Activated CD8-positive, alpha-beta T cell treated with anti-CD3 and anti-CD28 coated beads, Interleukin-2, amount 10 ng/mL, durations not matched to agents 7 days and 5 days (primary cell): ENCODE data around the gene DCBLD2. TPM values are rescaled to one million over a fixed set of nuclear protein-coding genes. Genes with fewer than 3 reads are reported as not detected.

Source experiments
- ATAC-seq: fragments of 150-1000 bp; cut with Tn5 transposase; one replicate; pipeline ENCODE4 v1.10.0; 2021; ENCODE audit warnings: moderate library complexity
- CTCF ChIA-PET: fragments of 350-600 bp; sonication (Branson Sonifier 250); formaldehyde crosslinking; loops from one replicate; lab custom pipeline; 2021; ENCODE audit warnings: antibody characterized with exemption; lab: Charles Lee
- POLR2A ChIA-PET: fragments of 350-600 bp; sonication (Branson Sonifier 250); formaldehyde crosslinking; loops from one replicate; lab custom pipeline; 2021; ENCODE audit warnings: antibody characterized with exemption; lab: Charles Lee
- DNase-seq: peaks from one replicate; pipeline ENCODE4 v3.0.0-alpha.2; 2020
- H3K27ac Mint-ChIP-seq: one replicate; pipeline ENCODE4 v1.8.0; 2021; ENCODE audit warnings: mild to moderate bottlenecking, mixed read lengths
- H3K27me3 Mint-ChIP-seq: one replicate; pipeline ENCODE4 v1.8.0; 2021; ENCODE audit warnings: low read depth, mixed read lengths
- H3K36me3 Mint-ChIP-seq: one replicate; pipeline ENCODE4 v1.8.0; 2021; ENCODE audit warnings: low read depth, mixed read lengths
- H3K4me1 Mint-ChIP-seq: one replicate; pipeline ENCODE4 v1.8.0; 2021; ENCODE audit warnings: low read depth, mixed read lengths
- H3K4me3 Mint-ChIP-seq: one replicate; pipeline ENCODE4 v1.8.0; 2021; ENCODE audit warnings: mild to moderate bottlenecking, mixed read lengths
- H3K9me3 Mint-ChIP-seq: one replicate; pipeline ENCODE4 v1.8.0; 2022; ENCODE audit warnings: mixed read lengths; ENCODE audit not compliant: insufficient read depth
- total RNA-seq, 2 experiments: library from RNA; stranded (reverse); gene quantifications; one replicate each; pipeline ENCODE4 v1.2.3, GENCODE V29; 2021

DCBLD2 gene
- total RNA-seq, 2 experiments from 2014 or later: 1.2 to 1.3 TPM

DNA sequence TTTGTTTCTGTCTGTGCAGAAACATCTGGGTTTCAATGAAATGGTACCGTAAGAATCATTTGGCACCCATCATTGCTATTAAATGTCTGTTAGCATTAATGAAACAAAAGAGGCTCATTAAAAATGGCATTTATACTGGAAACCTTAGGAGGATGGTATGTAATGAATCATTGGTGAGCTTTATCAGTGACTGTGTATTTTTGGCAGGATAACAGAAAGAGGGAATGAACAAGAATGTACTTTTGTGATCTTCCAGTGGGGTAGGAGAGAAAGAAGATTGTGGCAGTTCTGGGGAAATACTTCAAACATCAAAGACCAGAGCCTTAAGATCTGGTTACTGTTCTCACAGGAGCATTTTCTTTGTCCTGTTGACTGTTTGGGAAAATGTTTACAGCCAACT, 4.7 kb upstream of the DCBLD2 start:
- ChIA-PET POLR2A (interaction anchor here (0.6 to 0.7 kb wide), 2 partner anchors 675 to 1839 kb away, joined by 3 to 4 read pairs; no protein-coding TSS in a partner anchor), CTCF (no interaction called here)
- ATAC-seq (no peak), DNase-seq (no peak)
- Mint-ChIP-seq H3K4me1 (peaks cover 10% of the 10 kb centered on the region), H3K9me3 (no peaks in the 10 kb centered on the region), H3K4me3 (no peak overlapping the region), H3K27ac (no peak overlapping the region), H3K36me3 (no peaks in the 10 kb centered on the region), H3K27me3 (peaks cover 19% of the 10 kb centered on the region)

DNA sequence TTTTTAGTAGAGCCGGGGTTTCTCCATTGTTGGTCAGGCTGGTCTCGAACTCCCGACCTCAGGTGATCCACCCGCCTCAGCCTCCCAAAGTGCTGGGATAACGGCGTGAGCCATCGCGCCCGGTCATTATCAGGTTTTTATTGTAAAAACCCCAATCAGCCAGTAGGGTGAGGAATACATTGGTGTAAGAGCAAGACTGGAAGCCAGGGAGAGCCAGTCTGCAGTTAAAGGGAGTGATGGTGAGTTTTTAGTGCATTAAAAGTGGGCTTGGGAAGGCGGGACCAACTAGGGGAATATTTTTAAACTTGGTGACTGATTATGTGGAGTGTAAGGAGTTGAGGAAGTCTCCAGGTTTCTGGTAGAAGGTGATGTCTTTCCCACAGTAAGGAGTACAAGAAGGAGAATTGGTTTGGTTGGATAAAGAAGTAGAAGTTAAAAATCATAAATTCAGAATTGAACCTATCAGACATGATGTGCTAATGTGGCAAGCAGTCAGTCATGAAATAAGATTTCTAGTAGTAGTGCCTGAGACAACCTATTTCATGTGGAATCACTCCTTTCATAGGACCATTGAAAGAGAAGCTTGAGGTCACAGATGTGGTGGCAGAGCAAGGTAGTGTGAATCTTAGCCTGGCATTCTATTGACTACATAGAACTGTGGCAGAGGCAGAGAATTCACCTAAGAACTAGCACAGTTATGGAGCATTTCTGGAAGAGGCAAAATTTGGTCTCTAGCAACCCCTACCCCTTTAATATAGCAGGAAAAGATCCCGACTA, 2.4 kb upstream of the DCBLD2 start:
- ATAC-seq (no peak), DNase-seq (no peak)
- no peak overlapping the region for H3K4me3 Mint-ChIP-seq
- no peaks in the 10 kb centered on the region for H3K36me3 Mint-ChIP-seq
- ChIA-PET CTCF (no interaction called here), POLR2A (no interaction called here)
- no peaks in the 10 kb centered on the region for H3K9me3 Mint-ChIP-seq
- H3K27ac Mint-ChIP-seq: no peak overlapping the region
- H3K27me3 Mint-ChIP-seq: peaks cover 20% of the 10 kb centered on the region
- peaks cover 15% of the 10 kb centered on the region for H3K4me1 Mint-ChIP-seq

DNA sequence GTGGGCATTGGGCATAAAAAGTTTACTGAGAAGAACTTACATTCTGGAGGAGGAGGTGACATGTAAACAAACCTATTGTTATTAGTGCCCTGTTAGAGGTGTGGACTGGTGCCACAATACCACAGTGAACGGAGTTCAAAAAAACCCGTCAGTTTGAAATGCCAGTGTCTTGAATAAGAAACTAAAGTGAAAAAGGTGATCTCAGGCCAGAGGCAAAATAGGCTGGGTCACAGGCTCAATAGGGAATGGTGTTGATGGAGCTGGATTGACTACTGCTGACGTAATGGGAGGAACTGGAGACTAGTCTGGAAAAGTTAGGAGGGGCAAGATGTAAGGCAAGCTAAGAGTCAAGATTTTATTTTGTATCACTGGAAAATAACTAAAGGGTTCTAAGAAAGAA, 1.6 kb upstream of the DCBLD2 start:
- no peak for ATAC-seq
- H3K36me3 Mint-ChIP-seq: no peaks in the 10 kb centered on the region
- H3K27ac Mint-ChIP-seq: no peak overlapping the region
- no peaks in the 10 kb centered on the region for H3K9me3 Mint-ChIP-seq
- H3K27me3 Mint-ChIP-seq: peaks cover 19% of the 10 kb centered on the region
- no peak overlapping the region for H3K4me3 Mint-ChIP-seq
- no peak for DNase-seq
- peaks cover 15% of the 10 kb centered on the region for H3K4me1 Mint-ChIP-seq
- ChIA-PET POLR2A (interaction anchor here (0.6 kb wide), 1 partner anchor 680 kb away, joined by 3 read pairs; no protein-coding TSS in a partner anchor), CTCF (interaction anchor here (1.8 kb wide), 1 partner anchor 86 kb away, joined by 8 read pairs; no protein-coding TSS in a partner anchor)

DNA sequence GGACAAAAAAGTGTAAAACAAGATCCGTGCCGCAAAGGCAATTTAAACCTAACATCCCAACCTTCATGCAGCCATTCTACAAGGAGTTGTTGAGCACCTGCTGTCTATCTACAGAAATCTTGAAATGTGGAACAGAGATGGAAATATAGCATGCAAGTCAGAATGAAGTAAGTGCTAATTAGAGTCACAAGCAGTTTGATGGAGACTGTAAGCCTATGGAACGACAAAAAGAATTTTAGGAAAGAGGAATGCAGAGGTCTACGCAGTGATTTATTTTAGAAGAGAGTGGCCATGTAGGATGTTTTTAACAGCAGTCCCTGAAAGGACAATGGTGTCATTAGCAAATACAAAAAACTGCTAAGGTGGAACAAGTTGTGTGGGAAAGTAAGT, 851 bp upstream of the DCBLD2 start:
- Mint-ChIP-seq H3K4me3 (peak overlapping the region; percentile 81), H3K27me3 (peaks cover 17% of the 10 kb centered on the region), H3K4me1 (peaks cover 15% of the 10 kb centered on the region), H3K9me3 (no peaks in the 10 kb centered on the region), H3K36me3 (no peaks in the 10 kb centered on the region), H3K27ac (peak overlapping the region; percentile 56)
- CTCF ChIA-PET: interaction anchor here (0.6 to 1.8 kb wide), 6 partner anchors 8 to 863 kb away, joined by 3 to 8 read pairs (median 4); no protein-coding TSS in a partner anchor
- no peak for DNase-seq
- POLR2A ChIA-PET: interaction anchor here (0.9 kb wide), 1 partner anchor 14 kb away, joined by 3 read pairs; no protein-coding TSS in a partner anchor
- ATAC-seq: no peak

DNA sequence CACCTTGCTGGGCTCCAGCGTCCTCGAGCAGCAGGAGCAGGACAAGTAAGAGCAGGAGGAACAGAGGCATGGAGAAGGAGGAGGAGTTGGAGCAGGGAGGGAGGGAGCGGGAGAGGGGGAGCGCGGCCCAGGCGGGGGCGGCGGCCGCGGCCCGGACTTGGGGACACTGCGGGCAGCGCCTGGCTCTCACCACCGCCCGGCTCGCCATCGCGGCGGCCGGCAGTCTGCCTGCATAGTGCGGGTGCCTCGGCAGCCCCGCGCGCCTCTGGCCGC, 440 bp downstream of the DCBLD2 start:
- Mint-ChIP-seq H3K27ac (no peak overlapping the region), H3K9me3 (no peaks in the 10 kb centered on the region), H3K27me3 (peaks cover 15% of the 10 kb centered on the region), H3K4me3 (peak overlapping the region; percentile 81), H3K4me1 (peaks cover 15% of the 10 kb centered on the region), H3K36me3 (no peaks in the 10 kb centered on the region)
- no peak for DNase-seq
- CTCF ChIA-PET: interaction anchor here (1.2 to 1.4 kb wide), 3 partner anchors 102 to 862 kb away, joined by 3 to 6 read pairs (median 3); no protein-coding TSS in a partner anchor
- peak; percentile 28 for ATAC-seq
- POLR2A ChIA-PET: no interaction called here

DNA sequence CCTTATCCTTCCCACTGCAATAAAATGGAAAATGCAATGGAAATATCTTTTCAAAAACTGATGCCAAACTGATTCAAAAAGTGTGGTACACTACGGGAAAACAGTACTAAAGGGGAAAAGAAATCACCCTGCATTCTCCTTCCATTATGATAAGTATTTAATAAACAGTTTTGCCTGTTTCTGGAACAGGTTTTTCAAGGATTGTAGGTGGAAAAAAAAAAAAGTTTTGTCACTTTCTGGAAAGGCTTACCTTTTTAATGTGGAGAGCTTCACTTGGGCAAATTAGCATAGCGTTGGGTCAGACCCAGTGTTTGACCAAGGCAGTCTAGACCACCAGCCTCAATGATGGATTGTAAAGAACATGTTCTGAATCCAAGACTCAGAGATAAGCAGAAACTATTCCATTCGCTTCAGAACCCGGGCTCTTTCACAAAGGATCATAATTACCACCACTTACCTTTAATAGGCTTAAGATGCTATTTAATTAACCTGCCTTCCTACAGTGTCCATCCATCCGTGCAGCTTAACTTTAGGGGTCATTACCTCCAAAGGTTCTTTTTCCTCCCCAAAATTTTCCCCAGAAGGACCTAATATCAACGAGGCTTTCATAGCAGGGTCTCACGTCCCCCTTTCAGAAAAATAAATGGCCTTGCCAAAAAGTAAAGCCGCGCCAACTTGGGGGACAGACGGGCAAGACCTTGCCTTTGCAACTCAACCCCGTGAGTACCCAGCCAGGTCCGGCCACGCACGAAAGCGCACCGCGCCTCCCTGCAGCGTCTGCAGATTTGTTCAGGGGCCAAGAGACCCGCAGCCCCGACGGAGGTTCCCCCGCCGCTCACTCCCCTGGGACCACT, 1.0 kb downstream of the DCBLD2 start:
- ChIA-PET CTCF (interaction anchor here (1.4 kb wide), 1 partner anchor 861 kb away, joined by 3 read pairs; no protein-coding TSS in a partner anchor), POLR2A (no interaction called here)
- H3K4me3 Mint-ChIP-seq: peak overlapping the region; percentile 77
- peaks cover 15% of the 10 kb centered on the region for H3K27me3 Mint-ChIP-seq
- no peaks in the 10 kb centered on the region for H3K9me3 Mint-ChIP-seq
- ATAC-seq (no peak), DNase-seq (no peak)
- H3K27ac Mint-ChIP-seq: no peak overlapping the region
- no peaks in the 10 kb centered on the region for H3K36me3 Mint-ChIP-seq
- peaks cover 15% of the 10 kb centered on the region for H3K4me1 Mint-ChIP-seq

DNA sequence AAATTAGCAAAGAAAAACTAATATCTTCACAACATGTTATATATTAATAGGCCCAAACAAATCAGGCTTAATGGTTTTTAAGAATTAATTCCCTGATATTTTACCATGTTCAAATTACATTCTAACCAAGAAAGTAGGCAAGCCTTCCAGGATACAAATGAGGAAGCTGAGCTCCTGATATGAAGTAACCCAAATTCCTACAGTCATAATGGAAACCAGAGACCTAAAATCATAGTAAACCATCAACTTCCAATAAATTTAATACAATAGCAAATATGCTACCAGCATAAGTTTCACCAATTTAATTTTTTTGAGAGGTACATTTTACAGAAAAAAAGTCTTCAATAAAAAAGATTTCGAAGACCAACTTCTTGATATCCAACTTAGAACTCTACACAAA, 3.8 kb downstream of the DCBLD2 start:
- no peak overlapping the region for H3K4me3 Mint-ChIP-seq
- no peaks in the 10 kb centered on the region for H3K36me3 Mint-ChIP-seq

DNA sequence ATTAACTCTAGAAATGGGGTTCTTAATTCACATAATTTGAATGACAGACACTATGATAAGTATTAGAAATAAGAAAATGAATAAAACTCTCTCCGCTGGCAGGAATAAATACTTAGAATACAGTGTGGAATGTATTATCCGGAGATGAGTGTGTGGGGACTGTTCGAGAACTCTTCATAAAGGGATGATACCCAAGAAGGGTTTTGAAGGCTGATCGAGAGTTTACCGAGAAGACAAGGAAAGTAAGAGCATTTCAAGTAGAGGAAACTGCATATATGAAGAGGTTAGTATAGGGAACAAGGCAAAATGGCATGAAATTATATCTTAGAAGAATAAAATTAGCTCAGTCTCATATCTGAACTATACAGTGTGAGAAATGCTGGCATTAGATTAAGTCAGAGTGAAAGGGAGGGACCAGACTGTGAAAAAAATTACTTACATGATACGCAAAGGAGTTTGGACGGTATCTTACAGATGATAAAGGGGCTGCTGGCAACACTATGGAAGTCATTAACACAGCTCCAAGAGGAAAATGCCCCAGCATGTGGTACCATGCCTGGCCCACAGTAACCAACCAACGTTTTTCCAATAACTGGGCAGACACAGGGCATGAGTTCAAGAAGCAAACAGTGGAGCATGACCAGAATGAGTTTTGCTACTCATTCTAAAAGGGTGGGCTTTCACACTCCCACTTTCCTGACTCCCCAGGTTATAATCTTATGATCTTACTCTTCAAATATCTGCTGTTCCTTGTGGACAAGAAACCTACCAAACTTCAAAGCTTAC, 6.5 kb downstream of the DCBLD2 start:
- DNase-seq (no peak), ATAC-seq (no peak)
- Mint-ChIP-seq H3K4me3 (no peak overlapping the region), H3K9me3 (no peaks in the 10 kb centered on the region), H3K36me3 (no peaks in the 10 kb centered on the region), H3K27me3 (peaks cover 6% of the 10 kb centered on the region), H3K27ac (no peak overlapping the region), H3K4me1 (no peaks in the 10 kb centered on the region)
- CTCF ChIA-PET: no interaction called here
- POLR2A ChIA-PET: no interaction called here

More for the DNA sequence above, 3.8 kb downstream of the DCBLD2 start:
- ChIA-PET POLR2A (no interaction called here), CTCF (interaction anchor here (1.2 kb wide), 1 partner anchor 295 kb away, joined by 3 read pairs; no protein-coding TSS in a partner anchor)
- H3K9me3 Mint-ChIP-seq: no peaks in the 10 kb centered on the region
- no peak overlapping the region for H3K27ac Mint-ChIP-seq
- no peak for DNase-seq
- peaks cover 15% of the 10 kb centered on the region for H3K4me1 Mint-ChIP-seq
- peaks cover 13% of the 10 kb centered on the region for H3K27me3 Mint-ChIP-seq
- ATAC-seq: no peak

DNA sequence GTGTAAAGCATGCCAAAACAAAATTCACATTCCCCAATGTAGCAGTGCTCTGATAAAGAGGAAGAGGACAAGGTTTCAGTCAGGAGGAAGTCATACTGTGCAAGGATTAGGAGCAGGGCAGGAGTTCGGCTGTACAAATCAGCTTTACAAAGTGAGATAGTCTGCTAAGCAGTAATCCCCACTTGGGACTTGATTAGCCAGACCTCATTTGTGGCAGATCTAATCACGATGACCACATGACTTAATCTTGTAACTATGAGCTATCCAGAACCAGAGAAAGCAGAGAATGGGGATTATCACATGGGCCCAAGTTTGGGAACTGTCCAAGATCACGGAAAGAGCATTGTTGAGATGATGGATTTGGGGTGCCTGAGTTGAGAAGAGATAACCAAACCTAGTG, 7.8 kb downstream of the DCBLD2 start:
- DNase-seq (no peak), ATAC-seq (no peak)
- Mint-ChIP-seq H3K27me3 (no peaks in the 10 kb centered on the region), H3K4me3 (no peak overlapping the region), H3K27ac (no peak overlapping the region), H3K4me1 (no peaks in the 10 kb centered on the region), H3K9me3 (no peaks in the 10 kb centered on the region), H3K36me3 (no peaks in the 10 kb centered on the region)
- CTCF ChIA-PET: no interaction called here
- POLR2A ChIA-PET: no interaction called here

DNA sequence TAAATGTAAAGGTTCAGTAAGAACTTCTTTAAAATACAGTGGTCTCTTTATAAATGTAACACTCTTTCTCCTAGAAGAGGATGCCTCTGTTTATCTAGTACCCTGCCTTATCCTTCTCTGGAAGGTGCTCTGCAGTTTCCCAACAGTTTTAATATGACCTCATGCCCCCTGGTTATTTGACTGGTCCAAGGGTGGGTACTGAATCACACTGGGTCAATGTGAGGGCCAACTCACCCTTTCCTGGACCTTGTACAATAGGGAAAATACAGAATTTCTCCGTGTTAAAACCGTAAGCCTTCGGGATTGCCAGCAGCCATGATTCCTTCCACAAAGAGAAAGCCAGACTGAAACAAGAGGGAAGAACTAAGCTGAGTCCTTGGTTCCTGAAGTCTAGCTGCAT, 9.2 kb downstream of the DCBLD2 start:
- no peak for ATAC-seq
- CTCF ChIA-PET: interaction anchor here (0.7 to 0.9 kb wide), 2 partner anchors 77 to 1098 kb away, joined by 3 read pairs; no protein-coding TSS in a partner anchor
- Mint-ChIP-seq H3K27ac (no peak overlapping the region), H3K27me3 (no peaks in the 10 kb centered on the region), H3K4me3 (no peak overlapping the region), H3K36me3 (no peaks in the 10 kb centered on the region), H3K4me1 (no peaks in the 10 kb centered on the region), H3K9me3 (no peaks in the 10 kb centered on the region)
- no peak for DNase-seq
- POLR2A ChIA-PET: no interaction called here
